Measurements from ENCODE around the gene RSPH4A. TPM values are rescaled to one million over a fixed set of nuclear protein-coding genes. Genes with fewer than 3 reads are reported as not detected.
A peak's percentile ranks its signal among the peaks of the same experiment; 100 is the strongest.

RSPH4A gene
- total RNA-seq, result under 1 TPM in 2 of 4 donors, not detected in 2; 0.19 to 0.40 TPM

- peak within 1 kb of the TSS in 3 of 4 donors; percentile 26 to 48 (median 35) for H3K27ac ChIP-seq
- no peaks in the 10 kb centered on the region for H3K36me3 ChIP-seq
- H3K4me3 ChIP-seq, result peak within 1 kb of the TSS; percentile 52 to 70
- TF ChIP-seq POLR2AphosphoS5 (IDR thresholded peaks at IDR 0.05), result no peak
- no peak for TF ChIP-seq CTCF (IDR thresholded peaks at IDR 0.05)
- TF ChIP-seq POLR2A (IDR thresholded peaks at IDR 0.05), result no peak
- no peak for TF ChIP-seq EP300 (IDR thresholded peaks at IDR 0.05)
- peak; percentile 98 for ATAC-seq
- no peaks in the 10 kb centered on the region for H3K27me3 ChIP-seq
- peaks cover 0 to 13% (median 0%) of the 10 kb centered on the region in 3 donors for H3K4me1 ChIP-seq
- 0% methylated on average over 13 to 28 of the region's 29 CpGs for WGBS, 2 donors (ENCODE audit: low coverage in 1 of 2)
- H3K9me3 ChIP-seq, result no peaks in the 10 kb centered on the region
These were observed at the start of gene RSPH4A for GRCh38 chr6:116615937-116616736. Gene RSPH4A, plus strand, starts transcription at chr6:116616479. Its CDS starts 145 bp downstream, at chr6:116616624.

GRCh38 chr6:116568111-116568510 lies 48.2 kb upstream of the RSPH4A start:
- no peak for ATAC-seq
- Histone ChIP-seq H3K27me3 (no peaks in the 10 kb centered on the region), H3K27ac (no peak overlapping the region), H3K36me3 (no peaks in the 10 kb centered on the region), H3K4me1 (peaks cover 4 to 29% (median 7%) of the 10 kb centered on the region in 3 donors), H3K4me3 (no peak overlapping the region), H3K9me3 (no peaks in the 10 kb centered on the region)
- no peak for TF ChIP-seq CTCF (IDR thresholded peaks at IDR 0.05)
- no peak for TF ChIP-seq EP300 (IDR thresholded peaks at IDR 0.05)
- TF ChIP-seq POLR2A (IDR thresholded peaks at IDR 0.05), result no peak
- no peak for TF ChIP-seq POLR2AphosphoS5 (IDR thresholded peaks at IDR 0.05)

- H3K9me3 ChIP-seq, result no peaks in the 10 kb centered on the region
- ATAC-seq, result no peak
- peaks cover 10 to 39% (median 11%) of the 10 kb centered on the region in 3 donors for H3K4me1 ChIP-seq
- TF ChIP-seq POLR2AphosphoS5 (IDR thresholded peaks at IDR 0.05) (no peak), POLR2A (IDR thresholded peaks at IDR 0.05) (no peak), CTCF (IDR thresholded peaks at IDR 0.05) (no peak), EP300 (IDR thresholded peaks at IDR 0.05) (no peak)
- peaks cover 0 to 1% of the 10 kb centered on the region in 2 donors for H3K36me3 ChIP-seq
- H3K27ac ChIP-seq, result no peak overlapping the region
- 59 to 64% methylated on average over 6 to 7 of the region's 7 CpGs for WGBS, 2 donors (ENCODE audit: low coverage in 1 of 2)
- no peaks in the 10 kb centered on the region for H3K27me3 ChIP-seq
- no peak overlapping the region for H3K4me3 ChIP-seq
These were observed 47.2 kb upstream of the RSPH4A start for GRCh38 chr6:116568821-116569755.

- H3K4me3 ChIP-seq, result peak within 1 kb of the TSS; percentile 51 to 79
- TF ChIP-seq POLR2AphosphoS5 (IDR thresholded peaks at IDR 0.05) (peak; percentile 75), CTCF (IDR thresholded peaks at IDR 0.05) (peak in 2 of 4 experiments; percentile 15 to 40), EP300 (IDR thresholded peaks at IDR 0.05) (no peak), POLR2A (IDR thresholded peaks at IDR 0.05) (peak; percentile 59 to 62)
- H3K27ac ChIP-seq, result peak within 1 kb of the TSS; percentile 83 to 95 (median 94)
- H3K27me3 ChIP-seq, result no peaks in the 10 kb centered on the region
- peak; percentile 98 for ATAC-seq
- WGBS, 2 donors (ENCODE audit: low coverage in 1 of 2), result 0 to 7% methylated on average over 1 to 3 of the region's 62 CpGs
- H3K9me3 ChIP-seq, result no peaks in the 10 kb centered on the region
- peaks cover 10 to 36% (median 11%) of the 10 kb centered on the region in 3 donors for H3K4me1 ChIP-seq
- H3K36me3 ChIP-seq, result peaks cover 0 to 12% of the 10 kb centered on the region in 2 donors
These were observed 45.2 kb upstream of the RSPH4A start, which contains the start of gene RWDD1 for GRCh38 chr6:116570856-116571682. Gene RWDD1, plus strand, starts transcription at chr6:116571504. Its CDS starts 79 bp downstream, at chr6:116571583.

All from gastroesophageal sphincter (tissue), 4 donors.